ENCODE data around the gene SOWAHD.

Gene SOWAHD, protein sequence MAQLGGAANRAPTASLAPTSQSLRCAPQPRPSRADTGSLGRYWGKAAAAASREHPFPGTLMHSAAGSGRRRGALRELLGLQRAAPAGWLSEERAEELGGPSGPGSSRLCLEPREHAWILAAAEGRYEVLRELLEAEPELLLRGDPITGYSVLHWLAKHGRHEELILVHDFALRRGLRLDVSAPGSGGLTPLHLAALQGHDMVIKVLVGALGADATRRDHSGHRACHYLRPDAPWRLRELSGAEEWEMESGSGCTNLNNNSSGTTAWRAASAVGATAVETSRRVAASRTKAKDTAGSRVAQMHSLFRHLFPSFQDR

DNA sequence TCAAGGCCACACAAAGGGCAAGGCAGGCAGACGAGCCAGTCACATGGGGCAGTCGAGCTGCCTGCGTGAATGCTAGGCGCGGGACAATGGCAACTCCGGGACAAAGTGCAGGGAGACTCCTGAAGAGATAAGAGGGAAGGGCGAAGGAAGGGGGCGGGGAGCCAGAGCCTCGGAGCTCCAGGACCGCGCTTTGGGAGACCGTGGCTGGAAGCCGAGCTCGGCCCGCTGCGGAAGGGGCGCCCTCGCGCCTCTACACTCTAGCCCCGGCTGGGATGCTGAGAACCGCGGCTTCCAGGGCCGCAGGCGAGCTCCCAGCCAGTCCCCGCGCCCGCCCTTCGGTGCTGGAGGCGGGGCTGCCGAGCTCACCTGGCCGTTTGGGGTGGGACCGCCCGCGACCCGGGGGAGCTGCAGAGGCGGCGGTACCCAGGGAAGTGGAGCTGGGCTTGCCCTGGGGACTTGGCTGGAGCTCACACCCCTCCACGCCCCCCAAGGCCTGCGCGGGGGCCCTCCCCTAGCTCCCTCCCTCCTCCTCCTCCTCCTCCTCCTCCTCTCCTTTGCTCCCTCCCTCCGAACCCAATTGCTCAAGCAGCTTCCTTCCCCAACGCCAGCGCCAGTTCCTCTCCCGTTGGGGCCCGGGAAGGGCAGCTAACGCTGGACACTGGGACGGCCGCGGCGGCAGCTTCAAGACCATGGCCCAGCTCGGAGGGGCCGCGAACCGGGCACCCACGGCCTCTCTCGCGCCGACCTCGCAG is at the start of gene SOWAHD:
TSS of gene SOWAHD (plus strand) at position 610 of the 752 bp plus-strand sequence. CDS start at position 690, 80 bp downstream.
- peak; percentile 49 for DNase-seq (ENCODE audit: low spot score)
- TF ChIP-seq, protein P1, sequence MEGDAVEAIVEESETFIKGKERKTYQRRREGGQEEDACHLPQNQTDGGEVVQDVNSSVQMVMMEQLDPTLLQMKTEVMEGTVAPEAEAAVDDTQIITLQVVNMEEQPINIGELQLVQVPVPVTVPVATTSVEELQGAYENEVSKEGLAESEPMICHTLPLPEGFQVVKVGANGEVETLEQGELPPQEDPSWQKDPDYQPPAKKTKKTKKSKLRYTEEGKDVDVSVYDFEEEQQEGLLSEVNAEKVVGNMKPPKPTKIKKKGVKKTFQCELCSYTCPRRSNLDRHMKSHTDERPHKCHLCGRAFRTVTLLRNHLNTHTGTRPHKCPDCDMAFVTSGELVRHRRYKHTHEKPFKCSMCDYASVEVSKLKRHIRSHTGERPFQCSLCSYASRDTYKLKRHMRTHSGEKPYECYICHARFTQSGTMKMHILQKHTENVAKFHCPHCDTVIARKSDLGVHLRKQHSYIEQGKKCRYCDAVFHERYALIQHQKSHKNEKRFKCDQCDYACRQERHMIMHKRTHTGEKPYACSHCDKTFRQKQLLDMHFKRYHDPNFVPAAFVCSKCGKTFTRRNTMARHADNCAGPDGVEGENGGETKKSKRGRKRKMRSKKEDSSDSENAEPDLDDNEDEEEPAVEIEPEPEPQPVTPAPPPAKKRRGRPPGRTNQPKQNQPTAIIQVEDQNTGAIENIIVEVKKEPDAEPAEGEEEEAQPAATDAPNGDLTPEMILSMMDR (IDR thresholded peaks at IDR 0.05; ENCODE audit: borderline replicate concordance, control extremely low read depth, extremely low read depth, insufficient read depth, missing control alignments), result no peak
- in situ Hi-C loops (cut with MboI; ENCODE audit: low sequenced_read_pairs, unreplicated experiment), result no loop called here

DNA sequence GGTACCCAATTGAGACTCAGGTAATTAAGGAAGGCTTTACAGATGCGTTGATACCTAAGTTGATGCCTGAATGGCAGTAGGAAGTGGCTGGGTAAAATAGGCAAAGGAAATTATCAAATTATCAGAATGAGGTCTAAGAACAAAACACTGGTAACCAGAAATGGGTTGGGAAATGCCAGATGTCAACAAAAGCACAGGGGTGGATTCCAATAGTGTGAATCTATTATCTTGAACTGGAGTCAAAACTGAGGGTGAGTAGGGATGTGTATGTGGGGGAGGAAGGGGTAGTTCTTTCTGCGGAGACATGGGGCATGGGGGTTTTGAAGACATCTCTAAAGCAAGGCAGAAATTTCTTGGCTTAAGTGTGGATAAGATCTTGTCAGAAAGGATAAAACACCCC is 49.5 kb upstream of the SOWAHD start:
- in situ Hi-C loops (cut with MboI; ENCODE audit: low sequenced_read_pairs, unreplicated experiment), result no loop called here
- DNase-seq (ENCODE audit: low spot score), result no peak
- TF ChIP-seq, protein P1 (IDR thresholded peaks at IDR 0.05; ENCODE audit: borderline replicate concordance, control extremely low read depth, extremely low read depth, insufficient read depth, missing control alignments), result no peak

DNA sequence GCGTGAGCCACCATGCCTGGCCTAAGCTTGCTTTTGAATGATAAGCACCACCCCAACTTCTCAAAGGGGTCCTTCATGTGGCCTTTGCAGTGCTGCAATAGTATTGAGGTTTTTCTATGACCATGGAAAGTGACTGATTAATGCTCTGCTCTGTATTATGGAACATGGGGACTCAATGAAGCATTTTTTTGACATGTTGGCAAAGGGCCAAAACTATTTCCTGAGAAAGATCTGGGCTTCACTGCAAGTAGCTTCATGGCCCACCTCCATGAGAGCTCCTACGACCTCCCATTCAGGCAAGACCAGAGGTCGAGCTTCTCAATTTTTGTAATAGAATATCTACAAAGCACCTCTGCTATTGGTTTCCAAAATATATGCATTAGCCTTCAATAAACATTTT is 48.8 kb upstream of the SOWAHD start:
- TF ChIP-seq, protein P1 (IDR thresholded peaks at IDR 0.05; ENCODE audit: borderline replicate concordance, control extremely low read depth, extremely low read depth, insufficient read depth, missing control alignments), result no peak
- in situ Hi-C loops (cut with MboI; ENCODE audit: low sequenced_read_pairs, unreplicated experiment), result no loop called here
- DNase-seq (ENCODE audit: low spot score), result no peak

DNA sequence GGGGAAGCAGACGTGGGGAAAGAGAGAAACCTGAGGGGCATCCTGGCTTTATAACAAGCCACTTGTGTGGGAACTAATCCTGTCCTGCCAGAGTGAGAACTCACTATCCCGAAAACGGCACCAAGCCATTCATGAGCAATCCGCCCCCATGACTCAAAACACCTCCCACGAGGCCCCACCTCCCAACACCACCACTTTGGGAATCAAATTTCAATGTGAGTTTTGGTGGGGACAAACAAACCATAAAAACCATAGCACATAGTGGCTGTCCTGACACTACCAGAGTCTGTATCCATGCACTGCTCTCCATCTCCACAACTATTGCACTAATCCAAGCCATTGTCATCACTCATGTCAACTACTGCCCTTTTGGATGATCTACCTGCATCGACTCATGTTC is 36.9 kb upstream of the SOWAHD start:
- no peak for DNase-seq (ENCODE audit: low spot score)
- in situ Hi-C loops (cut with MboI; ENCODE audit: low sequenced_read_pairs, unreplicated experiment), result loop anchor here (10.0 kb wide), 1 partner anchor 107 kb away; no protein-coding TSS in a partner anchor
- TF ChIP-seq, protein P1 (IDR thresholded peaks at IDR 0.05; ENCODE audit: borderline replicate concordance, control extremely low read depth, extremely low read depth, insufficient read depth, missing control alignments), result no peak

DNA sequence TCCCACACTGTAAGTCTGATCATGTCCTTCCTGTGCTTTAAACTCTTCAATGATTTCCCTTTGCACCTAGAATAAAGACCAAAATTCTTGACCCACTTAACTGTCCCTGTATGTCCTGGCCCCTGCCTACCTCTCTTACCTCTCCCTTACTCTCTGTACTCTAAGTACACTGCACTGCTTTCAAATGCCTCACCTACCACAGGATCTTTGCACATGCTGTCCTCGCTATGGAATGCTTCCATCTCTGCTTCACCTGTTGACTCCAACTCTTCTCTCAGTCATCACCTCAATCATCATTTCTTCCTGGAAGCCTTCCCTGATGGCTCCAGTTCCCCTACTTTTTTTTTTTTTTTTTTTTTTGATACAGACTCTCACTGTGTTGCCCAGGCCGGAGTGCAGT is 36.5 kb upstream of the SOWAHD start:
- in situ Hi-C loops (cut with MboI; ENCODE audit: low sequenced_read_pairs, unreplicated experiment), result loop anchor here (10.0 kb wide), 1 partner anchor 107 kb away; no protein-coding TSS in a partner anchor
- TF ChIP-seq, protein P1 (IDR thresholded peaks at IDR 0.05; ENCODE audit: borderline replicate concordance, control extremely low read depth, extremely low read depth, insufficient read depth, missing control alignments), result no peak

DNA sequence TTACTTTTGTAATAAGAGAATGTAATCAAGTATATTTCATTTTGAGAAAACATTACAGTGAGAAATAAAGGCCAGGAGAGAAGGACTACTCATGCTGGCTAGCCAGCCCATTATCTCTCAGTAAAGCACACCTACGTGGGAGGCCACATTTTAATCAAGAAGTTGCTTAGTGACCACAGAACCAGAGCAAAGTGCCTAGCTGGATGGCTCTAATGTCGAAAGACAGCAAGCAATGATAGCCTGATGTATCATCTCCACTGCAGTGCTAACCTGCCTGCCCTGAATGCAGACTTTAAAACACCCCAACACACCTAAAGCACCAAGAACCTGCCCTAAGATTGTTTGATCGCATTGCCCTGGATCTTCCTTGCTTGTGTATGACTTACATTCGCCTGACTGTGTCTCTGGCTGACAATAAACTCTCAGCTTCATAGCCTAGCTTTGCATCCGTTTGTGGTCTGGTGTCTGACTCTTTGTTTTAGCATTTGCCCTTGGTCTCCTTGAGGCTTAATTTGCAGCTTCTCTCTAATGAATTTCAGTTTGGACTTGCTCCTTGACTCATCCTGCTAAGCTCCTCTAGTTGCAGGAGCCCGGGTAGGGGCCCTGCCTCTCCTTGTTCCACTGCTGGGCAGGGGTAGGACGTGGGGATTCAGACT is 31.4 kb upstream of the SOWAHD start:
- DNase-seq (ENCODE audit: low spot score), result no peak
- TF ChIP-seq, protein P1 (IDR thresholded peaks at IDR 0.05; ENCODE audit: borderline replicate concordance, control extremely low read depth, extremely low read depth, insufficient read depth, missing control alignments), result no peak
- in situ Hi-C loops (cut with MboI; ENCODE audit: low sequenced_read_pairs, unreplicated experiment), result loop anchor here (10.0 to 25.0 kb wide), 2 partner anchors 112 to 215 kb away; no protein-coding TSS in a partner anchor

More for the DNA sequence above, 36.5 kb upstream of the SOWAHD start:
- no peak for DNase-seq (ENCODE audit: low spot score)

All from GM13976 (cell line).